ENCODE measurements around the gene EGR1.

Gene EGR1

GRCh38 chr5:138465261-138466124 lies at the start of gene EGR1:
TSS of gene EGR1 (plus strand) at chr5:138465479. CDS start at chr5:138465762, 283 bp downstream.
- DNase-seq = peak; percentile 90

- no peak for DNase-seq
Observed at GRCh38 chr5:138418444-138418843, 46.8 kb upstream of the EGR1 start.

DNA sequence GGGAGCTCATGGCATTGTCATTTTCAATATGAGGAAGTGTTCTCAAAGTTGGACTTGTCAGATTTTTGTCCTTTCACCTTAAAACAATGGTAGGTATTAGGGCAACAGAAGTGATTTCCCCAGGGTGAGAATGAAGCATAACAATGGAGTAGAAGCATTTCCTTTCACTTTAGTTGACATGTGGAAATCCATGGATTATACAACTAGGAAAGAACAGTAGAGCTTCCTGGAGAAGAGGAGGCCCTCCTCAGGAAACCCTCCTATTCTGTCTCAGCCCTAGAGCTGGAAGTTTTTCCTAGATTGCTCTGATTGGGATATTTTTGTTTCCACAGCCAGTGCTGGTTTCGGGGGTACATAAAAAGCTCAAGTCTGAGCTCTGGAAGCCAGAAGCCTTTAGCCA lies 40.2 kb upstream of the EGR1 start:
- no peak for DNase-seq

DNA sequence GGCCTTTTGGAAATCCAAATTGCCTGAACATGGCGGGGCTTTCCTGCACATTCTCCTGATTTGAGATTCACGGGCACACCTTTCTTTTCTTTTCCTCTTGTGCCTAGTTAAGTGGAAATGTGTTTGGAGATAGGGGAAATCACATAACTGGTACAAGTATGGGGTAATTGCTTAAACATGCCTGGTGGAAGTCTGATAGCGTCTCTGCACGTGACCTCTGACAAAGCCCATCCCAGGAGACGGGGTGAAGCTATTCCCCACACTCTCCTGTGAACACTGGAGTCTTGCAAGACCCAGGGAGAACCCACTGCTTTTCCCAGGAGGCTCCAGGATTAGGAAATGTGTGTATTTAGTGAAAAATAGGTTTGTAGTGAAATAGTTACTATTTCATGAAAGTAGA lies 29.3 kb upstream of the EGR1 start:
- no peak for DNase-seq

DNA sequence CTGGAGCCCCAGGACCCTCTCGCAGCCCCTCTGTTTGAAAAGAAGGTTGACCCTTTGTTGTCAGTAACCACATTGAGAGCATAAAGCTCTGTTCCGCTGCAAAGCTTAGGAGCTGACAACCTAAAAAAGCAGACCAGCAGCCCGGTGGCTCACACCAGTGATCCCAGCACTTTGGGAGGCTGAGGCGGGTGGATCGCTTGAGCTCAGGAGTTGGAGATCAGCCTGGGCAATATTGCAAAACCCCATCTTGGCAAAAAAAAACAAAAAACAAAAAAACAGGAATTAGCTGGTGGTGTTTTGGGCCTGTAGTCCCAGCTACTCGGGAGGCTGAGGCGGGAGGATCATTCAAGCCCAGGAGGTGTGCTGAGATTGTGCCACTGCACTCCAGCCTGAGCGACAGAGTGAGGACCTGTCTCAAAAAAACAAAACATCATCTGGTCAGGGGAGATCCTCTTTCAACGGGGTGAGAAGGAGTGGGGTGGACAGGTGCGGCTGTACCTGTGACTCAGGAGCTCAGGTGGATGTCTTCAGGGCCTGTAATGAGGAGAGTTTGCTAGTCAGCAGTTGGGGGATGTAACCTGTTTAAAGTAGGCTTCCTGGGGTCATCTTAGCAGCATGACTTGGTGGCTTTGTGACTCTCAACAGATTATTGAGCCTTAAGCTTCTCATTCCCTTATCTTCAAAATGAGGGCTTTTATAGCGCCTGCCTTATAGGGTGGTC lies 27.1 kb upstream of the EGR1 start:
- DNase-seq = no peak

GRCh38 chr5:138438724-138439476 lies 26.4 kb upstream of the EGR1 start, which contains the start of gene REEP2:
TSS of gene REEP2 (plus strand) at chr5:138439057. CDS start at chr5:138439209, 152 bp downstream.
- DNase-seq = peak; percentile 67

GRCh38 chr5:138439477-138440158 lies 25.7 kb upstream of the EGR1 start:
- DNase-seq = no peak

GRCh38 chr5:138440159-138441073 lies 24.9 kb upstream of the EGR1 start:
- no peak for DNase-seq

DNA sequence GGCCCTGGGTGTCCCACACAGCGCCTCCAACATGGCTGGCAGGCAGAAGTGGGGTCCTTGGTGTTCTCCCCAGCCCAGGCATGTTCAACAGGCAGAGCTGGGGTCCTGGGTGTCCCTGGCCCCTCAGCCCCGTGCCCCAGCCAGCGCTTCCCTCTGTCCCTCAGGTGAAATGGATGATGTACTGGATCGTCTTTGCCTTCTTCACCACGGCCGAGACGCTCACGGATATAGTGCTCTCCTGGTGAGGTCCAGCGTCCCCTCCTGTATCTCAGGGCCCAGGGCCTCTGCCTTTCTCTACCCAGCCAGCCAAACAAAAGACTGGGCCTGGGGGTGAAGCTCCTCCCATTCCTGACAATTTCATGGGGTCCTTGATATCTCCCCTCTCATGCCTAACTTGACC lies 24.1 kb upstream of the EGR1 start:
- DNase-seq = no peak

GRCh38 chr5:138444078-138444773 lies 21.1 kb upstream of the EGR1 start:
- DNase-seq = no peak

- no peak for DNase-seq
Observed at GRCh38 chr5:138444774-138445546, 20.3 kb upstream of the EGR1 start.

- DNase-seq = no peak
Observed at GRCh38 chr5:138445547-138446271, 19.6 kb upstream of the EGR1 start.

- no peak for DNase-seq
Observed at GRCh38 chr5:138448070-138448469, 17.2 kb upstream of the EGR1 start.

DNA sequence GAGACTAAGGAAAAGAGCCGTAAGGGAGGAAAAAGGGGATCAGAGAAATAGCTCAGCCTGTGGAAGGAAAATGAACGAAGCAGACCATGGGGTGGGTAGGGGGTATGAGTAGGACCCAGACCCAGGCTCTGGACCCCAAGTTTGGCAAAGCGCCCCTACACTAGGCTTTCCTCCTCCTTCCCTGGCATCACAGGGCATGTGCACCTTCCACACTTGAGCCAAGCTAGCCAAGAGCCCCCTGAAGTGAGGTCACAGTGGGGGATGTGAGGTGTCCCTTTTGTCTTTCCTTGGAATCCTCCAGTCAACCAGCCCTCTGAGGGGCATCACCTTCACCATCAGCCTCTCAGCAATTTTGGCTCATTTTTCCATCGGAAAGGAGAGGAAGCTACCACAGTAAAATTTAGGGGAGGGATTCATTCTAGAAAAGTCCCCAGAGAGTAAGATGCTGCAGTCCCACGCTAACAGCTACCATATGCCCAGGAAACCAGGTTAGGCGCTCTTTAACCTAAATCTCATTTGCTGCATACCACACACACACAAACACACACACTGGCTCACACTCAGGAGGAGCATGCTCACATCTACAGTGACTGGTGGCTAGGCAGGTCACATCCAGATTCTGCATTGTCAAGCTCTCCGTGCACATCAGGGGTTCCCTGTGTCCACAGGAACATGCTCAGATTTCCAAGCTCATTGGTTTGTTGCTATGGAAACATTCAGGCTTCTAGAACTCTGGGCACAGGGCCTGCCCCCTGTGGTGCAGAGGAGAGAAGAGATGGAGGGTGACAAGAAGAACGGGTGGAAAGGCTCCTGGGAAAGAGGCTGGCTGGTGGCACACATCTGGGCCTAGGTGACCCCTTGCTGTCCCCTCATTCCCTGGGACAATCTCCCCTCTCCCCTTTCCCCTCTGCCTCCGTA lies 16.5 kb upstream of the EGR1 start:
- DNase-seq = no peak

DNA sequence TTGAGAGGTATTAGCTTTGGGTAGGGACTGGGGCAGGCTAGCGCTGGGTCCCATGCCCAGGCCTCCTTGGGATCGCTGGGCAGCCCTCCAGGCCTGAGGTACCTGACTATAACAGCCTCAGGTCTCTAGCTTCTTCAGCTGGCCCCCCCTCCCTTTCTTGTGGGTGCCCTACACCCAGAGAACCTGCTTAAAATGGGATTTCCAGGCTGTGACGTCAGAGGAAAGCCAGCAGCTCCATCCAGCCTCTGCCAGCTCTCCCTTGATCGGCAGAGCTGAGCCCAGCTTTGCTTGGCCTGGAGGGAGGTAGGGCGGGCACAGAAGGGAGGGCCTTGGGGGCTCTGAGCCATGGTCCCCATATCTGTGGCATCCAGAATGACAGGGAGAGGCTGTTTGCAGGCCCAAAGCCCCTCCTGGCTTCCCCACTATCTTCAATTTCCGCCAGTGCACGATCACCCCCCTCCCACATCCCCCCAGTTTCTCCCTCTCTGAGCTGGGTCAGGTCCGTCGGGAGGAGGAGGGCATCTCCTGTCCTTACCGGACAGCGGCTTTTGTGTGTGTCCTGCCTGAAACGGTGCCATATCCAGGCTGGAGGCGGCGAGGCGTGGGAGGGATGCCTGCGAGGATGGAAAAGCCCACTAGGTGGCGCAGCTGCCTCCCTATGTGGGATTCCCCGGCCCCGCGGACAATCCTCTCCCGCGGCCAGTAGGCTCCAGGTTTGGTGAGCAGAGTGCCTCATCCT lies 15.6 kb upstream of the EGR1 start:
- DNase-seq = peak; percentile 84

DNA sequence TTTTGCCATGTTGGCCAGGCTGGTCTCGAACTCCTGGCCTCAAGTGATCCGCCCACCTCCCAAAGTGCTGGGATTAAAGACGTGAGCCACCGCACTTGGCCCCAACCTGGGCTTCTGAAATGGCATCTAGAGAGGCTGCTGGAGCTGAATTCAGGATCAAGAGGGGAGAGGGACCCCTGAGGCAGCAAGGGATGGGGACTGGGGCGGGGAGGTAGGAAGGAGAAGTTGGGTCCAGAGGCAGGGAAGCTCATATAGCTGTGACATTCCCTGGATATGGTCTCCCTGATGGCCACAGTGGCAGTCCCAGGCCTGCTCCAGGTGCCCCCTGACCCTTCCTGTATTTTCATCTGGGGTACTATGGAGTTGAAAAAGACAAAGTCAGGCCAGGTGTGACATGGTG lies 14.3 kb upstream of the EGR1 start:
- no peak for DNase-seq

DNA sequence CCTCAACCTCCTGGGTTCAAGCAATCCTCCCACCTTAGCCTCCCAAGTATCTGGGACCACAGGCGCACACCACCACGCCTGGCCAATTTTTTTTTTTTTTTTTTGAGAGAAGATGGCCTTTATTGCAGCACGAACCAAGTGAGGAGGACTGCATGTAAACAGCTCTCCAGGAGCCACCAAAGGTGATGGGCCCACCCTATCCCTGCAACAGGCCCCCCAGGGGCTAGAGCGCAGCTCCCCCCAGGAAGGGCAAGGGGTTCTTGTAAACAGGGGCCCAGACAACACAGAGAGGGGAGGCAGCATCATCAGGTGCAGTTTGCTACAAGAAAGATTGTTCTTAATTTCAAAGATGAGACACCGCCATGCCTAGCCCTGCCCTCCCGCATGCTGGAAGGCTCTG lies 12.6 kb upstream of the EGR1 start:
- no peak for DNase-seq

DNA sequence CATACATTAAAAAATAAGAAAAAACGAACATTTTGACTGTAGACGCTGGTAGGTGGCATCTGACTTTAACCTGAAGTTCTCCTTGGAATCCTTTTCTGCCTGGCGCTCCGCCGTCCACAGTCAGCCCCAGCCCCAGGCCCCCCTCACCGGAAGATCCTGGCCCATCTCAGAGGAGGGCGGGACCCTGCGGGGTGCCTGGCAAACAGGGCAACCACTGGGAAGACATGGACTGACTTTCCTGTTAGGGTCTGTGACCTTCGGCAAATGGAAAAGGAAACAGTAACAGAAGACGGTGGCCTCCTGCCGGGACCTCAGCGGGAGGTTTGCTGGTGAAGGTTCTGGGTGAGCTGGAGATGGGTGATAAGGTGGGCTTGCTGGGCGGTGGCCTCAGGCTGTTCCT lies 11.7 kb upstream of the EGR1 start:
- DNase-seq = no peak
